Spleen (tissue), 11 donors: Measurements from ENCODE around the gene RGS5. TPM values are rescaled to one million over a fixed set of nuclear protein-coding genes. Genes with fewer than 3 reads are reported as not detected.
A peak's percentile ranks its signal among the peaks of the same experiment; 100 is the strongest.

ENCODE experiments used
- DNase-seq: peaks from one replicate; pipeline ENCODE4 v3.0.0-alpha.2; 2020
- H3K27ac ChIP-seq, 8 donors: fragments of 200-600 bp; sonication (generic) in 7 of 8; 1 replicate in 4 of 8; 2 replicates in 4 of 8; pipeline versions ENCODE4 v1.5.0 to v1.8.0; 2016 to 2021; ENCODE audit warnings: inconsistent platforms in 4 of 8, mild to moderate bottlenecking in 4 of 8, moderate library complexity in 1 of 8
- H3K27me3 ChIP-seq, 7 donors: fragments of 200-600 bp; sonication (generic) in 6 of 7; replicated peaks in 1 of 7; 1 replicate in 4 of 7; 2 replicates in 3 of 7; pipeline versions ENCODE4 v1.5.0 to v1.8.0; 2016 to 2021; ENCODE audit warnings: inconsistent platforms in 3 of 7, mild to moderate bottlenecking in 1 of 7
- H3K36me3 ChIP-seq, 6 donors: fragments of 200-600 bp; sonication (generic) in 5 of 6; 1 replicate in 4 of 6; 2 replicates in 2 of 6; pipeline versions ENCODE4 v1.5.0 to v1.8.0; 2016 to 2021; ENCODE audit warnings: inconsistent platforms in 2 of 6
- H3K4me1 ChIP-seq, 6 donors: fragments of 200-600 bp; sonication (generic) in 5 of 6; 1 replicate in 3 of 6; 2 replicates in 3 of 6; pipeline versions ENCODE4 v1.5.0 to v1.8.0; 2016 to 2021; ENCODE audit warnings: inconsistent platforms in 3 of 6
- H3K4me3 ChIP-seq, 8 donors: fragments of 200-600 bp; sonication (generic) in 7 of 8; 1 replicate in 4 of 8; 2 replicates in 4 of 8; pipeline versions ENCODE4 v1.5.0 to v1.8.0; 2016 to 2021; ENCODE audit warnings: inconsistent platforms in 4 of 8, mild to moderate bottlenecking in 4 of 8, moderate library complexity in 2 of 8
- H3K9me3 ChIP-seq, 8 donors: fragments of 200-600 bp; sonication (generic) in 7 of 8; 1 replicate in 4 of 8; 2 replicates in 4 of 8; pipeline versions ENCODE4 v1.5.0 to v1.8.0; 2016 to 2021; ENCODE audit warnings: inconsistent platforms in 4 of 8
- POLR2A ChIP-seq, 3 donors: fragments of 450-650 bp; IDR thresholded peaks; one replicate each; pipeline ENCODE4 v1.5.1; 2017; ENCODE audit warnings: antibody characterized with exemption in 3 of 3, mild to moderate bottlenecking in 1 of 3
- POLR2AphosphoS5 ChIP-seq, 3 donors: sonication (generic); formaldehyde crosslinking; IDR thresholded peaks; one replicate each; pipeline ENCODE4 v1.5.1; 2017; ENCODE audit warnings: antibody characterized with exemption in 3 of 3
- WGBS, 5 donors: extraction: QIAGEN DNeasy Blood & Tissue Kit in 3 of 5; methylation state at CpG; one replicate each; pipeline versions ENCODE4 v1.1.5 to v1.1.7; 2013 to 2018; 5-methylcytosine and 5-hydroxymethylcytosine counted together
- intact Hi-C: fragments of 100-400 bp; cut with DNase I; formaldehyde crosslinking; loops from one replicate; pipeline ENCODE4 v1.15.0; 2023; ENCODE audit warnings: low total_unique reads
- polyA plus RNA-seq, 3 donors: library from polyadenylated mRNA; stranded (reverse); fragments of 200-250 nt; gene quantifications; one replicate each; pipeline ENCODE4 v1.2.1, GENCODE V29; 2013
- total RNA-seq, 7 donors: library from RNA; depleted of rRNA in 3 of 7; stranded (reverse); fragments of >200 nt in 3 of 7; fragmentation: NEBNext Ultra II Directional in 4 of 7; extraction: Animal tissue kit (Norgen Biotek cat#: 25700) in 4 of 7; gene quantifications; one replicate each; pipeline versions ENCODE4 v1.1.0 to v1.2.1, GENCODE V29; 2016 to 2021
- TF ChIP-seq, protein P1 (sequence below), 11 experiments: fragments of 200-600 bp in 7 of 11; fragments of 450-650 bp in 4 of 11; sonication (generic) in 4 of 11; IDR thresholded peaks in 8 of 11; conservative IDR thresholded peaks in 3 of 11; 1 replicate in 7 of 11; 2 replicates in 4 of 11; pipeline versions ENCODE4 v1.4.0 to v1.8.0; 2016 to 2021; ENCODE audit warnings: antibody characterized with exemption in 11 of 11, inconsistent platforms in 4 of 11, mild to moderate bottlenecking in 1 of 11
- donor health status: healthy with polysubstance abuse.
- donor health status: DM: no; HTN: no; CAD: no; lungs with moderate emphysema.
- donor health status: DM: no; HTN: no; CAD: no.
- donor health status: Bipolar disorder and iron deficiency.
- donor health status: healthy.
- donor health status: DM: no; HTN: no; CAD: no.
- donor health status: DM: yes; HTN: yes; CAD: no.

The RGS5 gene
- total and polyA plus RNA-seq, 10 donors = 3.1 to 150 (median 22.7) TPM

DNA sequence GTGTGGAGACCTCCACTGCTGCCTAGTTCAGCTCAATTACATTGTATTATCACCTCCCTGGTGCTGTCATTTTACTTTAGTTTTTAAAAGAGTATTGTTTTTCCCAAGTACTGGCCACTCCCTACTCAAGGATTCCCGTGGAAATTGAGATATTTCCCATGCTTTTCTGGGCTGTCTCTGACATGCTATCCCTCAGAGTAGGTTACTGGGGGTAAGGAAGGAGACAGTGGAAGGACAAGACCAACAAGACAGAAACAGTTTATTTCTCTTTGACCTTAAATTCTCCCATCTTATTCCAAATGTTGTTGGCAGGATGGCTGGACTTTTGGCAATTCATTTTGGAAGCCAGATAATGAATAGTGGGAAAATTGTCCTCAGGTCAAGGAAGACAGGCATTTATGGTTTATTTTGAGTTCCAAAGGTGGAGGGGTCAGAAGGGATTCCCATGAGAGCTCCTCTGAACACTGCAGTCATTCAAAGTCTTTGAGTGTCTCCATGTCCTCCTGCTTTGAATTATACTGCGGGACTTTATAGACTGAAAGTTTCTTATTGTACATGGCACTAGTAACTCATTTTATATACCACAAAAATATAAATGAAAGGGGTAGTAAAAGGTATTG lies 20.3 kb downstream of the RGS5 start:
- Histone ChIP-seq H3K4me1 (no peaks in the 10 kb centered on the region), H3K4me3 (no peak overlapping the region), H3K9me3 (no peaks in the 10 kb centered on the region), H3K36me3 (no peaks in the 10 kb centered on the region), H3K27ac (no peak overlapping the region), H3K27me3 (no peaks in the 10 kb centered on the region)
- intact Hi-C loops = no loop called here
- 68 to 79% (median 75%) methylated on average over 2 of the region's 2 CpGs for WGBS, 5 donors
- DNase-seq = no peak
- TF ChIP-seq POLR2A (IDR thresholded peaks at IDR 0.05) (no peak), POLR2AphosphoS5 (IDR thresholded peaks at IDR 0.05) (no peak)
- TF ChIP-seq, protein P1, sequence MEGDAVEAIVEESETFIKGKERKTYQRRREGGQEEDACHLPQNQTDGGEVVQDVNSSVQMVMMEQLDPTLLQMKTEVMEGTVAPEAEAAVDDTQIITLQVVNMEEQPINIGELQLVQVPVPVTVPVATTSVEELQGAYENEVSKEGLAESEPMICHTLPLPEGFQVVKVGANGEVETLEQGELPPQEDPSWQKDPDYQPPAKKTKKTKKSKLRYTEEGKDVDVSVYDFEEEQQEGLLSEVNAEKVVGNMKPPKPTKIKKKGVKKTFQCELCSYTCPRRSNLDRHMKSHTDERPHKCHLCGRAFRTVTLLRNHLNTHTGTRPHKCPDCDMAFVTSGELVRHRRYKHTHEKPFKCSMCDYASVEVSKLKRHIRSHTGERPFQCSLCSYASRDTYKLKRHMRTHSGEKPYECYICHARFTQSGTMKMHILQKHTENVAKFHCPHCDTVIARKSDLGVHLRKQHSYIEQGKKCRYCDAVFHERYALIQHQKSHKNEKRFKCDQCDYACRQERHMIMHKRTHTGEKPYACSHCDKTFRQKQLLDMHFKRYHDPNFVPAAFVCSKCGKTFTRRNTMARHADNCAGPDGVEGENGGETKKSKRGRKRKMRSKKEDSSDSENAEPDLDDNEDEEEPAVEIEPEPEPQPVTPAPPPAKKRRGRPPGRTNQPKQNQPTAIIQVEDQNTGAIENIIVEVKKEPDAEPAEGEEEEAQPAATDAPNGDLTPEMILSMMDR (IDR thresholded peaks at IDR 0.05 in 8 of 11, conservative IDR thresholded peaks at IDR 0.05 in 3 of 11) = no peak

- no peak overlapping the region for H3K27ac ChIP-seq
- no peak overlapping the region for H3K4me3 ChIP-seq
- DNase-seq = no peak
- H3K4me1 ChIP-seq = no peaks in the 10 kb centered on the region
- 63 to 80% (median 66%) methylated on average over 2 of the region's 2 CpGs for WGBS, 5 donors
- intact Hi-C loops = loop anchor here (10.0 kb wide), 2 partner anchors 104 to 324 kb away; no protein-coding TSS in a partner anchor
- TF ChIP-seq, protein P1 (IDR thresholded peaks at IDR 0.05 in 8 of 11, conservative IDR thresholded peaks at IDR 0.05 in 3 of 11) = no peak
- TF ChIP-seq POLR2AphosphoS5 (IDR thresholded peaks at IDR 0.05) = no peak
- TF ChIP-seq POLR2A (IDR thresholded peaks at IDR 0.05) = no peak
- no peaks in the 10 kb centered on the region for H3K9me3 ChIP-seq
- no peaks in the 10 kb centered on the region for H3K36me3 ChIP-seq
- peaks cover 0 to 10% (median 0%) of the 10 kb centered on the region in 7 donors for H3K27me3 ChIP-seq
Observed at GRCh38 chr1:163178628-163179027, 24.1 kb downstream of the RGS5 start.

GRCh38 chr1:163176797-163177196 lies 25.9 kb downstream of the RGS5 start:
- no peak overlapping the region for H3K4me3 ChIP-seq
- H3K4me1 ChIP-seq = peaks cover 0 to 4% (median 0%) of the 10 kb centered on the region in 6 donors
- intact Hi-C loops = loop anchor here (10.0 kb wide), 2 partner anchors 102 to 322 kb away; no protein-coding TSS in a partner anchor
- no peak overlapping the region for H3K27ac ChIP-seq
- DNase-seq = no peak
- H3K27me3 ChIP-seq = peaks cover 0 to 10% (median 0%) of the 10 kb centered on the region in 7 donors
- no peaks in the 10 kb centered on the region for H3K9me3 ChIP-seq
- no peaks in the 10 kb centered on the region for H3K36me3 ChIP-seq
- no peak for TF ChIP-seq POLR2AphosphoS5 (IDR thresholded peaks at IDR 0.05)
- TF ChIP-seq POLR2A (IDR thresholded peaks at IDR 0.05) = no peak
- TF ChIP-seq, protein P1 (IDR thresholded peaks at IDR 0.05 in 8 of 11, conservative IDR thresholded peaks at IDR 0.05 in 3 of 11) = no peak
- 87 to 93% (median 89%) methylated on average over 4 of the region's 4 CpGs for WGBS, 5 donors

DNA sequence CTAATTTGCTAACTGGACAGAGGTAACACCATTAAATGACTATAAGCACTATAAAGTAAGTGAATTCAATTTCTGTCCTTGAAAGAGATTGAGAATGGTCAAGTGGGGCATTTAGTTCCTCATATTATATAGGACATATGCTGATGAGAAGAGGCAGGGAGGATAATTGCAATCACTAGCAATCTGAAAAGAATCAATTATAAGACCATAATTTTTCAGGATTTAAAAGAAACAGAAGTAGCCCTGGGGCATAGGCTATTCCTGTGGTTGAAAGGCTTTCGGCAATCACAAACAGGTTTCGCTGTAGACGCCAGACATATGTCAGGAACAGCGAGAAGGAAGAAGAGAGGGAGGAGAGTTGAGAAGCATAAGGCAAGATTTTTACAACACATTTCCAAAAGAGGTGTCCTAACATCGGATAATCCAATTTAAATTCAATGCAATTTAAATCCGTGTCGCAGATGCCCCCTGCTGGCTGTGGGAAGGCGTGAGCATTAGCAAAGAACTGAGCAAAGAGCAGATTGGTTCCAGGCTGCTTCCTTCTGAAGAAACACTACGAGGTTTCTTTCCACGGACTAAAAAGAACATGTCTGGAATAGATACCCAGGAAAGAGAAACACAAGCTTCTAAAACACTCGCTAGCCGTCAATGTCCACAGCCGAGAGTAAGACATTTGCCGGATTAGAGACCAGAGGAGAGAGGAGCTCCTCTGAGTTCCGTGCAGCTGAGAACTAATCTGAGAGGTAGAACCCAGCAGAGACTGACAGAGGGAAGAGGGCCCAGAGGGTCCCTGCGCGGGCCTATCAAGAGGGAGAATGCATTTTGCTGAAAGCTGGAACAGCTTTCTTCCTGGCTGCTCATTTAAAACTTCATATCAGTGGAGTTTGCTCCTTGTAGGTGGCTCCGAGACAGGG lies 27.9 kb downstream of the RGS5 start:
- intact Hi-C loops = loop anchor here (10.0 kb wide), 2 partner anchors 100 to 320 kb away; no protein-coding TSS in a partner anchor
- H3K27me3 ChIP-seq = peaks cover 0 to 10% (median 0%) of the 10 kb centered on the region in 7 donors
- H3K4me3 ChIP-seq = no peak overlapping the region
- TF ChIP-seq POLR2AphosphoS5 (IDR thresholded peaks at IDR 0.05) = no peak
- TF ChIP-seq, protein P1 (IDR thresholded peaks at IDR 0.05 in 8 of 11, conservative IDR thresholded peaks at IDR 0.05 in 3 of 11) = peak; percentile 28 to 82 (median 67)
- no peak for TF ChIP-seq POLR2A (IDR thresholded peaks at IDR 0.05)
- H3K36me3 ChIP-seq = no peaks in the 10 kb centered on the region
- H3K27ac ChIP-seq = no peak overlapping the region
- H3K9me3 ChIP-seq = no peaks in the 10 kb centered on the region
- DNase-seq = peak; percentile 72
- peaks cover 0 to 11% (median 0%) of the 10 kb centered on the region in 6 donors for H3K4me1 ChIP-seq
- WGBS, 5 donors = 46 to 51% (median 49%) methylated on average over 18 of the region's 18 CpGs
